Activated B cell treated with CpG ODN at 0.5 μM for 24 hours (primary cell): ENCODE results near the gene YEATS2. TPM values are rescaled to one million over a fixed set of nuclear protein-coding genes. Genes with fewer than 3 reads are reported as not detected.

ENCODE experiments used
- ATAC-seq: fragments of 200-7000 bp; cut with Tn5 transposase; one replicate; pipeline ENCODE4 v1.10.0; 2021; ENCODE audit warnings: low read depth, mild to moderate bottlenecking, moderate library complexity
- CTCF ChIA-PET: fragments of 350-600 bp; sonication (Branson Sonifier 250); formaldehyde crosslinking; loops from one replicate; lab custom pipeline; 2021; ENCODE audit warnings: antibody characterized with exemption; lab: Charles Lee
- POLR2A ChIA-PET: fragments of 350-600 bp; sonication (Branson Sonifier 250); formaldehyde crosslinking; loops from one replicate; lab custom pipeline; 2021; ENCODE audit warnings: antibody characterized with exemption; lab: Charles Lee
- DNase-seq: peaks from one replicate; pipeline ENCODE4 v3.0.0; 2022
- H3K27ac Mint-ChIP-seq: one replicate; pipeline ENCODE4 v1.8.0; 2020; ENCODE audit warnings: mixed read lengths
- H3K27me3 Mint-ChIP-seq: one replicate; pipeline ENCODE4 v1.8.0; 2021; ENCODE audit warnings: mixed read lengths
- H3K36me3 Mint-ChIP-seq: one replicate; pipeline ENCODE4 v1.8.0; 2021; ENCODE audit warnings: low read depth, mixed read lengths
- H3K4me1 Mint-ChIP-seq: one replicate; pipeline ENCODE4 v1.8.0; 2021; ENCODE audit warnings: mixed read lengths
- H3K4me3 Mint-ChIP-seq: one replicate; pipeline ENCODE4 v1.8.0; 2020; ENCODE audit warnings: mild to moderate bottlenecking, mixed read lengths
- H3K9me3 Mint-ChIP-seq: one replicate; pipeline ENCODE4 v1.8.0; 2020; ENCODE audit warnings: mixed read lengths
- intact Hi-C: fragments of 100-400 bp; cut with micrococcal nuclease; formaldehyde crosslinking; loops from one replicate; pipeline ENCODE4 v1.15.1; 2024
- total RNA-seq: library from RNA; stranded (reverse); gene quantifications from 2 replicates; pipeline ENCODE4 v1.2.3, GENCODE V29; 2022
- TF ChIP-seq, protein P1 (sequence below): fragments of 200-600 bp; IDR thresholded peaks from one replicate; pipeline ENCODE4 v1.8.0; 2022; ENCODE audit warnings: antibody characterized with exemption, mild to moderate bottlenecking

Gene YEATS2
- total RNA-seq, 1 donor from 2014 or later = 26.2 TPM

DNA sequence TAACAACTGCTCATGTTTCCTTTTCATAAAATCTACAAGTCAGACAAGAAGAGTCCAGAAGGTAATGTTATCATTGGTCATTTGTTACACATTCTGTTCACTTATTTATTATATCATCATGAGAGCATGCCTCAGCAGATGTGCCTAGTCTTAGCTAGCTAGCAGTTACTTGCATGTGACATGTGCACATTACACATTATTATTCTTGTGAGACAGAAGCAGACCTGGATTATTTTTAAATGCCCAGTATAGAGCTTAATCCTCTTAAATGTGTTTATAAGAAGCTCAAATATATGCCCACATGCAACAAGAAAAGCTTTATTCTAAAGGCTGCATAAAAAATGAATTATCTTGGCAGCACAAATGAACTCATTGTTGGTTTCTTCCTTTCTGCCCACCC lies 12.6 kb downstream of the YEATS2 start:
- Mint-ChIP-seq H3K27ac (no peak overlapping the region), H3K4me1 (peaks cover 6% of the 10 kb centered on the region), H3K9me3 (no peaks in the 10 kb centered on the region), H3K27me3 (no peaks in the 10 kb centered on the region), H3K4me3 (no peak overlapping the region), H3K36me3 (peaks cover 8% of the 10 kb centered on the region)
- POLR2A ChIA-PET = no interaction called here
- no peak for DNase-seq
- ATAC-seq = no peak
- TF ChIP-seq, protein P1, sequence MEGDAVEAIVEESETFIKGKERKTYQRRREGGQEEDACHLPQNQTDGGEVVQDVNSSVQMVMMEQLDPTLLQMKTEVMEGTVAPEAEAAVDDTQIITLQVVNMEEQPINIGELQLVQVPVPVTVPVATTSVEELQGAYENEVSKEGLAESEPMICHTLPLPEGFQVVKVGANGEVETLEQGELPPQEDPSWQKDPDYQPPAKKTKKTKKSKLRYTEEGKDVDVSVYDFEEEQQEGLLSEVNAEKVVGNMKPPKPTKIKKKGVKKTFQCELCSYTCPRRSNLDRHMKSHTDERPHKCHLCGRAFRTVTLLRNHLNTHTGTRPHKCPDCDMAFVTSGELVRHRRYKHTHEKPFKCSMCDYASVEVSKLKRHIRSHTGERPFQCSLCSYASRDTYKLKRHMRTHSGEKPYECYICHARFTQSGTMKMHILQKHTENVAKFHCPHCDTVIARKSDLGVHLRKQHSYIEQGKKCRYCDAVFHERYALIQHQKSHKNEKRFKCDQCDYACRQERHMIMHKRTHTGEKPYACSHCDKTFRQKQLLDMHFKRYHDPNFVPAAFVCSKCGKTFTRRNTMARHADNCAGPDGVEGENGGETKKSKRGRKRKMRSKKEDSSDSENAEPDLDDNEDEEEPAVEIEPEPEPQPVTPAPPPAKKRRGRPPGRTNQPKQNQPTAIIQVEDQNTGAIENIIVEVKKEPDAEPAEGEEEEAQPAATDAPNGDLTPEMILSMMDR = no peak
- intact Hi-C loops = no loop called here
- CTCF ChIA-PET = no interaction called here

DNA sequence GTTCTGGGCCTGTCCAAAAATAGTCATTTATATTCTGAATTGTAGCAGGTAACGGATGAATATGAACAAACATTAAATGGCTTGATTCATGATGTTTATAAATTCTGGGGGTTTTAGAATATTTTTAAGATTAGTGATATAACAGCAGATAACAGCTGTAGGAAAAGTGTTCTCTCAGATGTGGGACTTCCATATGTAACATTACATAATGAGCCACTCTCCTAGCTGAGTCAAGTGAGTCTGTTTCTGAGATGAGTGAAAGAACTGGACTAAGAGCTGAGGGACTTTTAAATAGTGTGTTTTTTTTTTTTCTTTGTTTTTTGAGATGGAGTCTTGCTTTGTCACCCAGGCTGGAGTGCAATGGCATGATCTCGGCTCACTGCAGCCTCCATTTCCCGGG lies 13.9 kb downstream of the YEATS2 start:
- Mint-ChIP-seq H3K9me3 (no peaks in the 10 kb centered on the region), H3K36me3 (peaks cover 8% of the 10 kb centered on the region), H3K27me3 (no peaks in the 10 kb centered on the region), H3K4me3 (no peak overlapping the region), H3K27ac (no peak overlapping the region), H3K4me1 (peaks cover 6% of the 10 kb centered on the region)
- intact Hi-C loops = no loop called here
- no peak for ATAC-seq
- DNase-seq = no peak
- ChIA-PET CTCF (no interaction called here), POLR2A (no interaction called here)
- TF ChIP-seq, protein P1 = no peak

- no peak for ATAC-seq
- Mint-ChIP-seq H3K9me3 (no peaks in the 10 kb centered on the region), H3K27ac (no peak overlapping the region), H3K4me3 (no peak overlapping the region), H3K36me3 (peaks cover 35% of the 10 kb centered on the region), H3K27me3 (no peaks in the 10 kb centered on the region), H3K4me1 (peaks cover 6% of the 10 kb centered on the region)
- TF ChIP-seq, protein P1 = no peak
- intact Hi-C loops = no loop called here
- ChIA-PET POLR2A (no interaction called here), CTCF (no interaction called here)
- no peak for DNase-seq
Measured at GRCh38 chr3:183714622-183715021, 17.0 kb downstream of the YEATS2 start.

DNA sequence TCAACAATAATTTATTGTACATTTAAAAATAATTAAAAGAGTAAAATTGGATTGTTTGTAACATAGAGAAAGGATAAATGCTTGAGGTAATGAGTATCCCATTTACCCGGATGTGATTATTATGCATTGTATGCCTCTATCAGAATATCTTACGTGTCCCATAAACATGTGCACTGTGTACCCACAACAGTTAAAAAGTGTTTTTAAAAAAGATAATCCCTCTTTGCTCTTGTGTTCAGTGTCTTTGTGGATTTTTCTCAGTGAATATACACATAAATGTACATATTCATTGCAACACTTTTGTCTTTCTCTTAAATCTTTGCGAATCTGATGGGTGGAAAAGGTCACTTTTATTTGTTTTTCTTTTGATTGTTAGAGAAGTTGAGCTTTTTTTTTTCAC lies 20.4 kb downstream of the YEATS2 start:
- intact Hi-C loops = no loop called here
- Mint-ChIP-seq H3K27ac (no peak overlapping the region), H3K27me3 (no peaks in the 10 kb centered on the region), H3K4me1 (no peaks in the 10 kb centered on the region), H3K9me3 (no peaks in the 10 kb centered on the region), H3K36me3 (peaks cover 63% of the 10 kb centered on the region), H3K4me3 (no peak overlapping the region)
- DNase-seq (no peak), ATAC-seq (no peak)
- CTCF ChIA-PET = no interaction called here
- POLR2A ChIA-PET = no interaction called here
- TF ChIP-seq, protein P1 = no peak

DNA sequence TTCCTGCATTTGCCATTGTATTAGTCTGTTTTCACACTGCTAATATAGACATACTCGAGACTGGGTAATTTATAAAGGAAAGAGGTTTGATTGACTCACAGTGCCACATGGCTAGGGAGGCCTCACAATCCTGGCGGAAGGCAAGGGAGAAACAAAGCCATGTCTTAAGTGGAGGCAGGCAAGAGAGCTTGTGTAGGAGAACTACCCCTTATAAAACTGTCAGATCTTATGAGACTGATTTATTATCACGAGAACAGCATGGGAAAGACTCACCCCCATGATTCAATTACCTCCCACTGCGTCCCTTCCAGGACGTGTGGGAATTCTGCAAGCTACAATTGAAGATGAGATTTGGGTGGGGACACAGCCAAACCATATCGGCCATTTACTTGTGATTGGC lies 27.8 kb downstream of the YEATS2 start:
- Mint-ChIP-seq H3K27ac (no peak overlapping the region), H3K9me3 (no peaks in the 10 kb centered on the region), H3K4me1 (no peaks in the 10 kb centered on the region), H3K27me3 (no peaks in the 10 kb centered on the region), H3K4me3 (no peak overlapping the region), H3K36me3 (peaks cover 76% of the 10 kb centered on the region)
- DNase-seq (no peak), ATAC-seq (no peak)
- ChIA-PET CTCF (no interaction called here), POLR2A (no interaction called here)
- intact Hi-C loops = no loop called here
- TF ChIP-seq, protein P1 = no peak
